Neural cell (in vitro differentiated cells): ENCODE results near the gene ADM2. TPM values are rescaled to one million over a fixed set of nuclear protein-coding genes. Genes with fewer than 3 reads are reported as not detected.
A peak's percentile ranks its signal among the peaks of the same experiment; 100 is the strongest.

Experiments used
- H2AFZ ChIP-seq: fragments of 200-600, 300-800 bp; sonication (generic), shearing (Covaris generic); 2 replicates; pipeline ENCODE4 v1.6.0; 2014; ENCODE audit warnings: low read depth, mild to moderate bottlenecking, antibody characterized with exemption, low read length, moderate library complexity
- H3F3A ChIP-seq: fragments of 200-600 bp; shearing (Covaris generic); 2 replicates; pipeline ENCODE4 v1.6.1; 2016; ENCODE audit warnings: mild to moderate bottlenecking, moderate library complexity, mixed read lengths, antibody characterized with exemption, low read length; ENCODE audit not compliant: insufficient read depth, poor library complexity, severe bottlenecking
- H3K27ac ChIP-seq: fragments of 200-600, 300-800 bp; sonication (generic), shearing (Covaris generic); 2 replicates; pipeline ENCODE4 v1.5.1; 2014; ENCODE audit warnings: mild to moderate bottlenecking, low read length, moderate library complexity
- H3K27me3 ChIP-seq: fragments of 300-800, 200-600 bp; sonication (generic), shearing (Covaris generic); 2 replicates; pipeline ENCODE4 v1.6.0; 2014; ENCODE audit warnings: mild to moderate bottlenecking, low read depth, low read length, moderate library complexity; ENCODE audit not compliant: insufficient read depth
- H3K36me3 ChIP-seq: fragments of 300-800, 200-600 bp; sonication (generic), shearing (Covaris generic); 2 replicates; pipeline ENCODE4 v1.5.1; 2014; ENCODE audit warnings: mild to moderate bottlenecking, antibody characterized with exemption, low read length, moderate library complexity; ENCODE audit not compliant: insufficient read depth
- H3K4me2 ChIP-seq: fragments of 300-800, 200-600 bp; sonication (generic), shearing (Covaris generic); 2 replicates; pipeline ENCODE4 v1.6.0; 2014; ENCODE audit warnings: mild to moderate bottlenecking, low read length
- H3K4me3 ChIP-seq: fragments of 300-800, 200-600 bp; sonication (generic), shearing (Covaris generic); 2 replicates; pipeline ENCODE4 v1.5.1; 2014; ENCODE audit warnings: mild to moderate bottlenecking, low read length, moderate library complexity
- H3K79me2 ChIP-seq: fragments of 200-600 bp; shearing (Covaris generic); replicated peaks from 2 replicates; pipeline ENCODE4 v1.6.0; 2014; ENCODE audit warnings: mild to moderate bottlenecking, low read length, moderate library complexity; ENCODE audit not compliant: insufficient read depth
- H3K9ac ChIP-seq: fragments of 300-800, 200-600 bp; sonication (generic), shearing (Covaris generic); 2 replicates; pipeline ENCODE4 v1.6.1; 2016; ENCODE audit warnings: mild to moderate bottlenecking, low read length, mixed read lengths
- H3K9me2 ChIP-seq: fragments of 200-600 bp; shearing (Covaris generic); 2 replicates; pipeline ENCODE4 v1.6.1; 2016; ENCODE audit warnings: mild to moderate bottlenecking, low read length, mixed read lengths; ENCODE audit not compliant: insufficient read depth
- H3K9me3 ChIP-seq: fragments of 200-600, 300-800 bp; sonication (generic), shearing (Covaris generic); 2 replicates; pipeline ENCODE4 v1.6.1; 2016; ENCODE audit warnings: mild to moderate bottlenecking, mixed run types, low read length, moderate library complexity, mixed read lengths
- H4K20me1 ChIP-seq: fragments of 200-600 bp; shearing (Covaris generic); 2 replicates; pipeline ENCODE4 v1.6.1; 2016; ENCODE audit warnings: mild to moderate bottlenecking, mixed run types; ENCODE audit not compliant: insufficient read depth
- CTCF ChIP-seq: fragments of 450-650 bp; IDR thresholded peaks from 2 replicates; pipeline ENCODE4 v1.5.1; 2014; ENCODE audit warnings: antibody characterized with exemption, mild to moderate bottlenecking, moderate library complexity; ENCODE audit not compliant: poor library complexity, severe bottlenecking
- EP300 ChIP-seq: fragments of 450-650 bp; conservative IDR thresholded peaks from 2 replicates; pipeline ENCODE4 v1.6.1; 2014; ENCODE audit warnings: antibody characterized with exemption, mild to moderate bottlenecking, moderate library complexity; ENCODE audit not compliant: poor library complexity, severe bottlenecking
- EZH2 ChIP-seq: fragments of 200-600, 300-800 bp; shearing (Covaris generic), sonication (generic); IDR thresholded peaks from 2 replicates; pipeline ENCODE4 v1.6.1; 2014; ENCODE audit warnings: antibody characterized with exemption, low read length, borderline replicate concordance, mild to moderate bottlenecking; ENCODE audit not compliant: insufficient read depth, poor library complexity, severe bottlenecking
- MXI1 ChIP-seq: fragments of 450-650 bp; conservative IDR thresholded peaks from 2 replicates; pipeline ENCODE4 v1.6.1; 2014; ENCODE audit warnings: antibody characterized with exemption, mild to moderate bottlenecking; ENCODE audit not compliant: poor library complexity, severe bottlenecking
- POLR2AphosphoS5 ChIP-seq: IDR thresholded peaks from 2 replicates; pipeline ENCODE4 v1.6.1; 2012
- RAD21 ChIP-seq: fragments of 450-650 bp; conservative IDR thresholded peaks from 2 replicates; pipeline ENCODE4 v1.6.1; 2014; ENCODE audit warnings: antibody characterized with exemption, mild to moderate bottlenecking, moderate library complexity
- REST ChIP-seq: IDR thresholded peaks from 2 replicates; pipeline ENCODE4 v1.6.1; 2012; ENCODE audit warnings: borderline replicate concordance
- SMC3 ChIP-seq: fragments of 450-650 bp; conservative IDR thresholded peaks from 2 replicates; pipeline ENCODE4 v1.6.1; 2014; ENCODE audit warnings: antibody characterized with exemption, mild to moderate bottlenecking, moderate library complexity; ENCODE audit not compliant: poor library complexity
- TAF1 ChIP-seq: IDR thresholded peaks from 2 replicates; pipeline ENCODE4 v1.6.1; 2012; ENCODE audit warnings: low read depth
- polyA plus RNA-seq: library from polyadenylated mRNA; depleted of rRNA; stranded (reverse); fragments of >200 nt; gene quantifications from 2 replicates; pipeline ENCODE4 v1.2.3, GENCODE V29; 2014

Gene ADM2
- polyA plus RNA-seq, 1 donor from 2014 or later, result not detected

DNA sequence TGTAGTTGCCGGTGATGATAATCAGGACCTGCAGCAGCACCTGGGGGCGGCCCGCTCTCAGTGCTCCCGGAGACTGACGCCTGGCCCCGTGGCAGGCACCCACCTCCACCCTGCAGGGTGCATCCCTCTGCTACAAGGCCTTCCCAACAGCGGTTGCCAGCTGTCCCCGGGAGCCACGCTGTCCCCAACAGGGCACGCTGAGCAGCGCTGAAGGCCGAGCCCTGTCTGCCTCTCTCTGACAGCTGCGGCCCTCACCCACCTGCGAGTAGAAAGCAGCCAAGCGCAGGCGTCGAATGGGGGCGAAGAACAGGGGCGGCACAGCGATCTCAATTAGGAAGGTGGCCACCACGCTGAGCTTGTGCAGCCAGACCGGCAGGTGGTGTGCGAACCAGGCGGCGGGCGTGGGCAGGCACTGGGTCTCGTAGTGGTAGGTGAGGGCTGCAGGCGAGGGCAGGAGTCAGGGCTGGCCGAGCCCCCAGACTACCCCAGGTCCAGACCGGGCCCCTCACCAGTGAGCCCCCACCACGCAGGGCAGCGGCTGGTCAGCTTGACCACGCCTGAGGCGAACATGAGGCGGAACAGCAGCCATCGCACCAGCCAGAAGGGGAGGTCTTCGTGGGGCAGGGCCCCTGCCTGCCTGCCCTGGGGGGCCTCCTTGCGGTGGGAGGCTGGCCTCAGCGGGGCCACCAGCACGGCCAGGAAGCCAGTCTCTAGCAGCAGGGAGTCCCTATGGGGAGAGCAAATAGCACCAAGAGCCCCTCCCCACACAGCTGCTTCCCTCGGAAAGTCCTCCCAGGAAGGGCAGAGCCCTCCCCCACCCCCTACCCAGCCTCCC is 24.6 kb downstream of the ADM2 start:
- H2AFZ ChIP-seq, result no peak overlapping the region
- H3K9ac ChIP-seq, result peak overlapping the region; percentile 86
- peaks cover 30% of the 10 kb centered on the region for H3K79me2 ChIP-seq
- no peaks in the 10 kb centered on the region for H3K36me3 ChIP-seq
- no peaks in the 10 kb centered on the region for H4K20me1 ChIP-seq
- no peak overlapping the region for H3K4me2 ChIP-seq
- no peaks in the 10 kb centered on the region for H3K9me3 ChIP-seq
- H3K4me3 ChIP-seq, result peak overlapping the region; percentile 94
- no peaks in the 10 kb centered on the region for H3K27me3 ChIP-seq
- no peaks in the 10 kb centered on the region for H3K9me2 ChIP-seq
- H3K27ac ChIP-seq, result no peak overlapping the region
- no peaks in the 10 kb centered on the region for H3F3A ChIP-seq
- TF ChIP-seq REST, result no peak
- no peak for TF ChIP-seq EP300
- no peak for TF ChIP-seq TAF1
- TF ChIP-seq CTCF, result no peak
- no peak for TF ChIP-seq EZH2
- TF ChIP-seq POLR2AphosphoS5, result no peak
- no peak for TF ChIP-seq SMC3
- TF ChIP-seq RAD21, result no peak
- no peak for TF ChIP-seq MXI1

GRCh38 chr22:50506611-50507420 is 25.5 kb downstream of the ADM2 start:
- peak overlapping the region; percentile 86 for H3K9ac ChIP-seq
- H3K79me2 ChIP-seq, result peaks cover 30% of the 10 kb centered on the region
- H3K27ac ChIP-seq, result peak overlapping the region; percentile 65

More at GRCh38 chr22:50506611-50507420, 25.5 kb downstream of the ADM2 start:
- H3K27me3 ChIP-seq, result no peaks in the 10 kb centered on the region
- peak overlapping the region; percentile 73 for H3K4me2 ChIP-seq
- peak overlapping the region; percentile 27 for H2AFZ ChIP-seq
- H3F3A ChIP-seq, result no peaks in the 10 kb centered on the region
- no peaks in the 10 kb centered on the region for H3K36me3 ChIP-seq
- H4K20me1 ChIP-seq, result no peaks in the 10 kb centered on the region
- H3K9me3 ChIP-seq, result no peaks in the 10 kb centered on the region
- peak overlapping the region; percentile 94 for H3K4me3 ChIP-seq
- no peaks in the 10 kb centered on the region for H3K9me2 ChIP-seq
- no peak for TF ChIP-seq EZH2
- TF ChIP-seq REST, result no peak
- no peak for TF ChIP-seq SMC3
- TF ChIP-seq RAD21, result no peak
- TF ChIP-seq EP300, result no peak
- TF ChIP-seq MXI1, result no peak
- TF ChIP-seq TAF1, result no peak
- TF ChIP-seq CTCF, result no peak
- TF ChIP-seq POLR2AphosphoS5, result no peak
